GM18502 (cell line): ENCODE data around the gene JUNB.
"Not testable (repeated sequence)": the region's sequence is repeated elsewhere in the genome, so short reads cannot be mapped to it uniquely, and the experiment has no call there.

ENCODE experiments used
- ATAC-seq: cut with Tn5 transposase; IDR thresholded peaks from one replicate; pipeline ENCODE4 v1.9.1; 2021; ENCODE audit warnings: mild to moderate bottlenecking; ENCODE audit not compliant: unreplicated experiment, poor library complexity

The JUNB gene

DNA sequence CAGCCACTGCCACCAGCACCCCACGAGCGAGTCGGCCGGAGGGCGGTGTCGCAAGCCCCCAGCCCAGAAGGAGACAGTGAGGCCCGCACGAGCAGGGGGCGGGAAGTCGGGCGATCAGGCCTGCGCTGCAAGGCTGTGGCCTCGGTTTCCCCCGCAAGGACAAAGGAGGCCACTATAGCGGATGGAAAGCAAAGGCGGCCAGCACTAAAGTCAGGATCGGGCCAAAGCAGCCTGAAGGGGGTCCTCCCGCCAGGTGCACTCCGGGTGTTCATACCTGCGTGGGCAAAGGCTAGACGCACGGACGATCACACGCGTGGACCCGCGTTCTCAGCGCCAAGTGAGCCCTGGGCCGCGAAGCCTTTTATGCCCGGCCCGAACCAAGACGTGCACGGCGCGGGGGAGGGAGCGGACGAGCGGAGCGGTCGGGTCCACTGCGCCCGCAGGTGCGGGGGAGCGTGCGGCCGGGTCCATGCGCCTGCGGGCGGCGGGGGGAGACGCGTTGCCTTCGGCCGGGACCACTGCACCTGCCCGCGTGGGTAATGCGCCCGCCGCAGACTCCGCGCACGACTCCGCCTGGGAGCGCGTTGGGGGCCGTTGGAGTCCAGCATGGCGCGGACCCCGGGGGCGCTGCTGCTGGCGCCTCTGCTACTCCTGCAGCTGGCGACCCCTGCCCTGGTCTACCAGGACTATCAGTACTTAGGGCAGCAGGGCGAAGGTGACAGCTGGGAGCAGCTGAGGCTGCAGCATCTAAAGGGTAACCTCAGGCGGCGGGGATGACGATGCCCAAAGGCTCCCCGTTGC is 10.4 kb downstream of the JUNB start, which contains the start of the genes PRDX2 and THSD8:
Gene PRDX2 (minus strand): TSS at position 335 of the 801 bp plus-strand sequence. CDS start 539 bp downstream, outside the sequence.
Gene THSD8 (plus strand): TSS at position 604 of the 801 bp plus-strand sequence. CDS start 3 bp downstream, at position 607.
- ATAC-seq, result peak; percentile 57

GRCh38 chr19:12802267-12803106 is 11.2 kb downstream of the JUNB start:
- ATAC-seq, result no peak

- ATAC-seq, result no peak
Measured at GRCh38 chr19:12804051-12804450, 12.8 kb downstream of the JUNB start.

DNA sequence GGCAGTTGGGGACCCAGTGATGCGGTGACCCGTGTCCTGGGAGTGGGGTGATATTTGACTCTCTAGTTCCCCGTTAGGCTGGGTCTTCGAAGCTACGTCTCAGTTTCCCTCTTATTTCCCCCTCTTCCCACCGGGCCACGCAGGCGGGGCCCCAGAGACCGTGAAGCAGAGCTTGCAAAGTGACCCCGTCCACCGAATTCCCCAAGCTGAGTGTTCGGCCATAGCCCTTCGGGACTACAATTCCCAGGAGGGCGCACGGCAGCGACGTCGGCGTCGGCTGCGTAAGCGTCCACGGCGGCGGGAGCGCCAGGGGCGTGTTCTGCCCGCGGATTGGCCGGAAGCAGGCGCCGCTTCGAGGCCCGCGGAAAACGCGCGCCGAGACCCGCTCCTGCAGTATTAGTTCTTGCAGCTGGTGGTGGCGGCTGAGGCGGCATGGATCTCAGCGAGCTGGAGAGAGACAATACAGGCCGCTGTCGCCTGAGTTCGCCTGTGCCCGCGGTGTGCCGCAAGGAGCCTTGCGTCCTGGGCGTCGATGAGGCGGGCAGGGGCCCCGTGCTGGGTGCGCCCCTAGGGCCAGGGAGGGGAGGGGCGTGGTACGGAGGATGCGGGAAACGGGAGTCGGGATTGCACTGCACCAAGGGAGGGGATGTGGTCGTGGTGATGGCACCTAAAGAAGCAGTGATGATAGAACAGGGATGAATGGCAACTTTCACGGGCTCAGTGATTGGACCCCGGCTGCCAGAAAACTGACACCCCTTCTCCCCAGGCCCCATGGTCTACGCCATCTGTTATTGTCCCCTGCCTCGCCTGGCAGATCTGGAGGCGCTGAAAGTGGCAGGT is 15.2 kb downstream of the JUNB start, which contains the start of gene RNASEH2A:
Gene RNASEH2A (plus strand): TSS at position 343 of the 840 bp plus-strand sequence. CDS start 90 bp downstream, at position 433.
- peak; percentile 79 for ATAC-seq

- no peak for ATAC-seq
Measured at GRCh38 chr19:12815088-12815487, 23.8 kb downstream of the JUNB start.

DNA sequence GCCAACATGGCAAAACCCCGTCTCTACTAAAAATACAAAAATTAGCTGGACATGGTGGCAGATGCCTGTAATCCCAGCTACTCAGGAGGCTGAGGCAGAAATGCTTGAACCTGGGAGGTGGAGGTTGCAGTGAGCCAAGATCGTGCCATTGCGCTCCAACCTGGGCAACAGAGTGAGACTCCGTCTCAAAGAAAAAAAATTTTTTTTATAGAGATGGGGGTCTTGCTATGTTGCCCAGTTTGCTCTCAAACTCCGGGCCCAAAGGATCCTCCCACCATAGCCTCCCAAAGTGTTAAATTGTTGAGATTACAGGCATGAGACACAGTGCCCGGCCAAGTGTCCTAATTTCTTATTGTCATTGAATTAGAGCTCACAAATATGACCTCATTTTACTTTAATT is 25.9 kb downstream of the JUNB start:
- not testable (repeated sequence) for ATAC-seq

DNA sequence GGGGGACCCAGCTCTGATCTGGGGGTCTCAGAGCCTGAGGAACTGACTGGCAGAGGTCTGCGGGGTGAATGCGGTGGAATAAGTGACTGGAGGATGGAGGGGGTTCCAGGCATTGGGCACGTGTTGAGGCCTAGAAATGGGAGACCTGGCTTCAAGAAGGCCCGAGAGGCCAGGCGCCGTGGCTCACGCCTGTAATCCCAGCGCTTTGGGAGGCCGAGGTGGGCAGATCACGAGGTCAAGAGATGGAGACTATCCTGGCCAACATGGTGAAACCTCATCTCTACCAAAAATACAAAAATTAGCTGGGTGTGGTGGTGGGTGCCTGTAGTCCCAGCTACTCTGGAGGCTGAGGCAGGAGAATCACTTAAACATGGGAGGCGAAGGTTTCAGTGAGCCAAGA is 26.5 kb downstream of the JUNB start:
- not testable (repeated sequence) for ATAC-seq

DNA sequence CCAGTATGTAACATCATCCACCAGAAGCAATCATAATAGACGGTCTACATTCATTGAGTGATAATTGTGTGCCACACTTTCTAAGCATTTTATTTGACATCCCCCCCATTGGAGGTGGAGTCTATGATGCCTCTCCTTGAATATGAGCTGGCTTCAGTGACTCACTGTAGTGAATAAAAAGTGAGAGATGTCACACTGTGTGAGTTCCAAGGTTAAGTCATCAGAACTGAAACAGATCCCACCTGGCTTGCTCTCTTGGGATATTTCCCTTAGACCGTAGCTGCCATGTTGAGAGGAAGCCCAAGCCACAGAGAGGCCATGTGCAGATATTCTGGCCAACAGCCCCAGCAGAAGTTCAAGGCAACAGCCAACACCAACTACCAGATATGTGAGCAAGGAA is 30.5 kb downstream of the JUNB start:
- no peak for ATAC-seq

DNA sequence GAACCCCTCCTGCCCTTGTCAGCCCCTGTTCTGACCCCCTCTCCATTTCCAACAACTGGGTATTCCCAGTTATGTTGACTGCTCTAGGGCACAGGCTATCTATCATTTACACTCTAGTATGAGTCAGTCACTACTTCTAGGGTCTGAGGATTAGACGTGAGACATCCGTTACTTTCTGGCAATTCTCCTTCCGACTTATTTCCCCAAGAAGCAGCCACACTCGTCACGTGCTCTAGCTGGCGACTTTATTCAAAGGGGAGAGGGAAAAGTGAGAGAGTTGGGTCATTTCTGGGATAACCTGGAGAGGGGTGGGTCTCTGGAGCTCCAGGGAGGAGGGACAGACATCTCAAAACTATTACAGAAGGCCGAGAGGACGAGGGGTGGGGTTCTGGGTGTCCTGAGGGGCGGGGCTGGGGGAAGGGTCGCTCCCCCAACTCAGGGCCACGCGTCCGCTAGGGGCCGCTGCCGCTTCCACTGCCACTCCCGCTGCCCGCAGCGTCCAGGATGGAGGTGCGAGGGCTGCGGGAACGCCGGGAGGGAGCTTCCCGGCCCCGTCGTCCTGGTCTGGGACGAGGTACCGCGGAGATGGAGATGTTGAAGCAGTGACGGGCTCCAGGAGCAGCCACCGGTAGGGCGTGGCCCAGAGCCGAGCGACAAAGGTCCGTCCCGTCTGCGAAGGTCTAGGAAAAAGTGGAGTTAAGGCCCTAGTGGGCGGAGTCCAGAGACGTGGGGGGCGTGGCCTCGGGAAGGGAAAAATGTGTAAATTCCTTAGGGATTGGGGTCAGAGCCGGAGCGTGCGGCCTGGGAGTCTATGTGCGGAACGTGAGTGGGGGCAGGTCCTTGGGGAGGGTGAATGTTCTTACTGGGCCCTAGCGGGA is 34.2 kb downstream of the JUNB start:
- ATAC-seq, result no peak

GRCh38 chr19:12828494-12828893 is 37.2 kb downstream of the JUNB start:
- no peak for ATAC-seq

GRCh38 chr19:12833418-12833737 is 42.1 kb downstream of the JUNB start:
- no peak for ATAC-seq

DNA sequence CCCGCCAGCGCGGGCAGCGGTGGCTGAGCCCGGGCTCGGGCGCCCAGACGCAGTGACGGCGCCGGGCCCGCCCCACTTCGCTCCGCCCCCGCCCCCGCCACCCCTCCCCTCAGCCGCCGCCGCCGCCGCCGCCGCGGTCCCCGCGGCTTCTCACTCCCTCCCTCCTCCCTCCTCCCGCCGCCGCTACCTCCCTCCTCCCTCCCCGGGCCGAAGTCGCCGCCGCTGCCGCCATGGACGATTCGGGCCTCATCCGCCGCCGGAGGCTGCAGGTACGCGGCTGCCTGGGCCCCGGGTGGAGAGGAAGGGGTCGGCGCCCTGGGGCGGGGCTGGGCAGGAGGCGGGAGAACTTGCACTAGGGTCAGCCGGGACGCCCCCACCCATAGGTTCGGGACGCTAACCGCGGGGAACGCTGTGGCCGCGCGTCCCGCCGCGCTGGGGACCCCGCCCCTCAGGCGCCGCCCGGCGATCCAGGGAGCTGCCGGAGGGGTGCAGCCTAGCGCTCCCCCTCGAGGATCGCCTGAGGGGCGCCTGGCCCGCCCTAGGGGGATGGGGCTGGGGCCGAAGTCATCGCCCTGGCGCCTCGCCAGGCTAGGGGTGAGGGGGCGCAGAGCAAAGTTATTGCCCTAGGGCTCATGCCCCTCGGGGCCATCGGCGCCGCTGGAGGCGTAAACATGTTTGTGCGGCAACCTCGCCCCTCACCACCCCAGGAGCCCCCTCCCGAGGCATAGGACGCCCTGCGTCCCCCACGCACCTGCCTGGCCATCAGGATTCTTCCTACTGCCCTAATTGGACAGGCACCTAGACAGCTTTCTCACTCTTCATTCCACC is 42.7 kb downstream of the JUNB start:
- no peak for ATAC-seq

DNA sequence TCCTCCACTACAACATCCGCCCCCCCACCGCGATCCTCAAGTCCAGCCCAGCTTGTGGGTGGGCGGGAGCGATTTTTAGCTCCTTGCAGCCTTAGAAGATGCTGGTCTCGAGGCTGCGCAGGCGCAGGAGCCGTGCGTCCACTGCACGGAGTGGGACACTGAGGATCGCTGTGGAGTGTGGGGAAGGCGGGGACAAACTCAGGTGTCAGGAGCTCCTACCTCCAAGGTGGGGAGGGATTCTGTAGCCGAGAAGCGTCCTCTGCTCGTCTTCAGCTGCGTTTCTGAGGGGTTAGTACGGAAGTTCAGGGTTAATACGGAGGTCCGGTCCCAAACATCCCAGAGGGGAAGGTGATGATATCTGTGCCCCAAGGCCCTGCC is 43.3 kb downstream of the JUNB start, which contains the start of gene RTBDN:
Gene RTBDN (minus strand): TSS at position 14 of the 378 bp plus-strand sequence. CDS start 4,600 bp downstream, outside the sequence.
- no peak for ATAC-seq

DNA sequence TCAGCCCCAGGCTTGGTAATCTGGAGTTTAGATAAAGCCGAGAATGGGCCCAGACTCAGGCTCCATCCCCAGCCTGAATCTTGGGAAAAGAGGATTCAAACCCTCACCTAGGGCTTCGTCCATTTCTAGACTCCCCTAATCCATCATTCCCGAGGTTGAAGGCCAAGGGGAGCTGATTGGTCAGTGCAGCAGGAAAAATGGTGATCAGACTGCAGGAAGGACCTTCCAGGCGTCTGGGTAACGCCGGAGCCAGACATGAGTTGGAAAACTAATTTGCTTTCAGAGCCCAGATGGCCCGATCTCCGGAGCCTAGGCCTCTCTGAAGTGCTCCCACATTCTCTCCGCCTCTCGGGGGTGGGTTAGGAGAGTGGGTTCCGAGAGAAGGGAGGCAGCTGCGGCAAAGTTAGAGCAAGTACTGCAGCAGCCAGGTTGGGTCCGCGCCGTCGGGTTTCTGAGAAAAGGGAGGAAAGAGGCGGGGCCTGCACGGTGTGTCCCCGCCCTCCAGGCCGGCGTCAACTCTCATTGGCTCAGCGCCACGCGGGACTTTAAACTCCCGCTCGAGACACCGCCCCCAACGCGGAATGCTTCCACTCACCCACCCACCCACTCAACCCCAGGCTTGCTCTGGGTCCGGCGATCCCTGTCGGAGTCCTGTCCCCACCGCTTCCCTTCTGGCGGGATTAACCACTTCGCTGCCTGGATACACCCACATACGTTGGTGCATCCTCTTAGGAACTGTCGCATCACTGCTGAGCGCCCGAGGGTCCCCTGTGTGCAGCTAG is 43.9 kb downstream of the JUNB start:
- ATAC-seq, result no peak

- ATAC-seq, result no peak
Measured at GRCh38 chr19:12836529-12836863, 45.2 kb downstream of the JUNB start.

DNA sequence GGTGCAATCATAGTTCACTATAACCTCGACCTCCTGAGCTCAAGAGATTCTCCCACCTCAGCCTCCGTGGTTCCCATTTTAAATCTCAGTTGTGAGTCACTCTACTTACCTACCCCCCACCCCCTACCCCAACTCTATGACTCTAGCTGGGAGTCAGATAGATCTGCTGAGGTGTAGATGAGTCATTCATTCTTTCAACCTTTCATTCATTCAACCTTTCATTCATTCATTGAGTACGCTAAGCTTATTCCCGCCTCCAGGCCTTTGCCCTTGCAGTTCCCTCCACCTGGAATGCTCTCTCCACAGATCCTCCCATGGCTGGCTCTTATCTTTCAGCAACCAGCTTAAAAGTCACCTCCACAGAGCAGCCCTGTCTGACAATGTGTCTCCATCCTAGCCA is 45.9 kb downstream of the JUNB start:
- ATAC-seq, result no peak

DNA sequence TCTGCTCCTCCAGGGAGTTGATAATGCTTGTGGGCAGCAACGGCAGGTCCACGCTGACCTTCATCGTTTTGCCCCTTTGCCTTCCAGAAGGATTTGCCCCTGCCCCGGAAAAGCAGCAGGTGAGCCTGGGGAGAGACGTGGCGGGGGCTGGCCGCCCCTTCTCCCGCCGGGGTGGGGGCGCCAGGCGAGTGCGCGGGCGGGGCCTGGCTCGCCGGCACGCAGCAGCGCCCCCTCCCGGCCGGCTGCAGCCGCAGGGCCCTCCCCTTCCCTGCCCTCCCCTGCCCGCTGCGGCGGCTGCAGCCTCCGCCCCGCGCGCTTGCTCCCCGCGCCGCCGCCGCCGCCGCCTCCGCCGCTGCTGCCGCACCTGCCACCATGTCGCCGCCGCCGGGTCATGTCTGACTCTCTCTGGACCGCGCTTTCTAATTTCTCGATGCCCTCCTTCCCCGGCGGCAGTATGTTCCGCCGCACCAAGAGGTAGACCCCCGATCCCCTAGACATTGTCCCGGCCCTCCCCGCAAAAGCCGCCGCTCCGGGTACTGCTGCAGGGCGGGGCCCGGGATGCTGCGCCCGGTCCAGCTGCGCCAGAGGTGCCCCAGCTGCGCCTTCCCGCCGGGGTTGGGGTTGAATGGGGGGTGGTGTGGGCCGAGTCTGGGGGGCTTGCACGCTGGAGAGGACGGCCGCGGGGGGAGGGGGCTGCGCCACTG is 47.0 kb downstream of the JUNB start, which contains the start of gene MAST1:
Gene MAST1 (plus strand): TSS at position 334 of the 704 bp plus-strand sequence. CDS start 58 bp downstream, at position 392.
- no peak for ATAC-seq
